Activated naive CD4-positive, alpha-beta T cell treated with anti-CD3 and anti-CD28 coated beads, Interleukin-2, amount 10 ng/mL, durations not matched to agents 7 days and 5 days (primary cell): Measurements from ENCODE around the gene ARMC7.
"Not testable (repeated sequence)": the region's sequence is repeated elsewhere in the genome, so short reads cannot be mapped to it uniquely, and the experiment has no call there.

ENCODE experiments used
- CTCF ChIA-PET: fragments of 350-600 bp; sonication (Branson Sonifier 250); formaldehyde crosslinking; loops from one replicate; lab custom pipeline; 2021; ENCODE audit warnings: antibody characterized with exemption; lab: Charles Lee
- DNase-seq: peaks from one replicate; pipeline ENCODE4 v3.0.0-alpha.2; 2020
- H3K27ac Mint-ChIP-seq: one replicate; pipeline ENCODE4 v1.8.0; 2021; ENCODE audit warnings: mild to moderate bottlenecking, moderate library complexity, mixed read lengths
- H3K27me3 Mint-ChIP-seq: one replicate; pipeline ENCODE4 v1.8.0; 2021; ENCODE audit warnings: mild to moderate bottlenecking, mixed read lengths
- H3K36me3 Mint-ChIP-seq: one replicate; pipeline ENCODE4 v1.8.0; 2021; ENCODE audit warnings: mixed read lengths
- H3K4me1 Mint-ChIP-seq: one replicate; pipeline ENCODE4 v1.8.0; 2021; ENCODE audit warnings: mixed read lengths
- H3K4me3 Mint-ChIP-seq: one replicate; pipeline ENCODE4 v1.8.0; 2021; ENCODE audit warnings: mild to moderate bottlenecking, moderate library complexity, mixed read lengths
- H3K9me3 Mint-ChIP-seq: one replicate; pipeline ENCODE4 v1.8.0; 2021; ENCODE audit warnings: mixed read lengths

ARMC7 gene

DNA sequence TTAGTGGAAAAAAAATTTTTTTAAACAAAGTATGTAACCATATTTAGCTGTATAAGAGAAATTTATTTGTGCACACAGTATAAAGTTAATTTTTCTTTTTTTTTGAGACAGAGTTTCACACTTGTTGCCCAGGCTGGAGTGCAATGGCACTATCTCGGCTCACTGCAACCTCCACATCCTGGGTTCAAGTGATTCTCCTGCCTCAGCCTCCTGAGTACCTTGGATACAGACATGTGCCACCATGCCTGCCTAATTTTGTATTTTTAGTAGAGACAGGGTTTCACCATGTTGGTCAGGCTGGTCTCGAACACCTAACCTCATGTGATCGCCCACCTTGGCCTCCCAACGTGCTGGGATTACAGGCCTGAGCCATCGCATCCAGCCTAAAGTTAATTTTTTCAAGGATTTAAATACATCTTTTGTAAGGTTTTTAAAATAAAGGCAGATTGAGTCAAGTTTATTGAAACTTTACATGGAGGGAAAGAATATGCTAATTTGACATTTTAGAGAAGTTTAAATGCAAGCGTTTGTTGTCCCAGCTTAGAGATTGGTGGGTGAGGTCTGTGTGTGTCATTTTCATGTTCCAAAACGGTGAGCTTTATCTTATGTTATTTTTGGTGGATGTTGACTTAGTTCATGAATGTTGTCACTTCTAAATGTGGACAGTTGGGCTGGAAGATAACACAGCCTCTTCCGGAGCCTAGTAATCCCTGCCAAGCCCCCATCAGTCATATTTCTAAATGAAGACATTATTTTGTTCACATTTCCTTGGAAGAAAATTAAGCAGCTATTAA lies 38.1 kb upstream of the ARMC7 start:
- H3K4me3 Mint-ChIP-seq, H3K27ac Mint-ChIP-seq, H3K36me3 Mint-ChIP-seq, H3K9me3 Mint-ChIP-seq, DNase-seq: not testable (repeated sequence)
- CTCF ChIA-PET: interaction anchor here (0.7 to 2.0 kb wide), 4 partner anchors 10 to 100 kb away, joined by 3 to 4 read pairs (median 3); no protein-coding TSS in a partner anchor
- H3K27me3 Mint-ChIP-seq: peaks cover 11% of the 10 kb centered on the region
- H3K4me1 Mint-ChIP-seq: peaks cover 23% of the 10 kb centered on the region

DNA sequence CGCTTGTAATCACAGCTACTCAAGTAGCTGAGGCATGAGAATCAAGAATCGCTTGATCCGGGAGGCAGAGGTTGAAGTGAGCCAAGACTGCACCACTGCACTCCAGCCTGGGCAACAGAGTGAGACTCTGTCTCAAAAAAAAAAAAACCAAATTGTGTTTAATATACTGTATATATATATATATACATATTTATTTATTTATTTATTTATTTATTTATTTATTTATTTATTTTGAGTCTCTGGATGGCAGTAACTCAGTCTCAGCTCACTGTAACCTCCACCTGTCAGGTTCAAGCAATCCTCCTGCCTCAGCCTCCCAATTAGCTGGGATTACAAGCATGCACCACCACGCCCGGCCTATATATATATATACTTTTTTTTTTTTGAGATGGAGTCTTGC lies 36.9 kb upstream of the ARMC7 start:
- CTCF ChIA-PET: interaction anchor here (1.4 kb wide), 1 partner anchor 111 kb away, joined by 5 read pairs; no protein-coding TSS in a partner anchor
- H3K27ac Mint-ChIP-seq, H3K9me3 Mint-ChIP-seq, DNase-seq, H3K36me3 Mint-ChIP-seq, H3K4me3 Mint-ChIP-seq: not testable (repeated sequence)
- Mint-ChIP-seq H3K27me3 (peaks cover 23% of the 10 kb centered on the region), H3K4me1 (peaks cover 23% of the 10 kb centered on the region)

- DNase-seq: no peak
- H3K27ac Mint-ChIP-seq: peak overlapping the region; percentile 60
- no peaks in the 10 kb centered on the region for H3K9me3 Mint-ChIP-seq
- H3K4me3 Mint-ChIP-seq: no peak overlapping the region
- peaks cover 28% of the 10 kb centered on the region for H3K27me3 Mint-ChIP-seq
- peaks cover 22% of the 10 kb centered on the region for H3K4me1 Mint-ChIP-seq
- CTCF ChIA-PET: interaction anchor here (0.8 to 1.4 kb wide), 3 partner anchors 31 to 128 kb away, joined by 3 to 5 read pairs (median 3); no protein-coding TSS in a partner anchor
- no peaks in the 10 kb centered on the region for H3K36me3 Mint-ChIP-seq
Observed at GRCh38 chr17:75073618-75074047, 36.1 kb upstream of the ARMC7 start.

GRCh38 chr17:75074532-75074931 lies 35.2 kb upstream of the ARMC7 start:
- CTCF ChIA-PET: interaction anchor here (0.8 to 1.2 kb wide), 2 partner anchors 30 to 109 kb away, joined by 3 read pairs; no protein-coding TSS in a partner anchor
- H3K36me3 Mint-ChIP-seq: no peaks in the 10 kb centered on the region
- no peak for DNase-seq
- peaks cover 25% of the 10 kb centered on the region for H3K4me1 Mint-ChIP-seq
- H3K4me3 Mint-ChIP-seq: no peak overlapping the region
- no peak overlapping the region for H3K27ac Mint-ChIP-seq
- peaks cover 35% of the 10 kb centered on the region for H3K27me3 Mint-ChIP-seq
- no peaks in the 10 kb centered on the region for H3K9me3 Mint-ChIP-seq

DNA sequence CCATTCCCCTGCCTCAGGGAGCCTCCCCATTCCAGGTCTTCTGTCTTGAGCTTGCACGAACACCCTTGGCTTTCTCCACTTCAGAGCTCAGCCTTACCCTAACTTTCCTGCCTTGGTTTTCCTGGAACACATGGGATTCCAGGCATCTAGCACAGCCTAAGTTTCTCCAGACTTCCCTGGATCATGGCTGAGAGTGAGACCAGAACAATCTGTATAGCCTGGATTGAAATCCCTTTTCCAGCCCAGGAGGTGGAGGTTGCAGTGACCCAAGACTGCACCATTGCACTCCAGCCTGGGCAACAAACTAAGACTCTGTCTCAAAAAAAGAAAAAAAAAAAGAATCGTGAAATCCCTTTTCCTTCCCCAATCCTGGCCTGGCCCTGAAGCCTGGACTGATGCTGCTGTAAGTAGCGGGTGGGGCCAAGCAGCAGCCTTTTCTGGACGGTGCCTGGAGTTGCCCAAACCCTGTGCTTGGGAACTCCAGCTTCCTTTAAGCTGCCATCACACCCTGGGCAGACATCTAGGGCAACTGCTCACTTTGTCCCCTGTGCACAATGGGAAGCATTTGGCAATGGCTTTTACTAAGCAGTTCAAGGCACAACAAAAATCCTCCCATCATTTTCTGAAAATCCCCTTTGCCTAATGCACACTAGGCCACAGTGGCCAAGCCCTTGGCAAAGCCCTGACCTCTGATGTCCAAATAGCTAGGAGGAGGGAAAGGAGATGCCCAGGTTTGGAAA lies 34.0 kb upstream of the ARMC7 start:
- CTCF ChIA-PET: interaction anchor here (0.6 to 1.3 kb wide), 4 partner anchors 35 to 333 kb away, joined by 3 read pairs; no protein-coding TSS in a partner anchor
- DNase-seq: no peak
- Mint-ChIP-seq H3K36me3 (no peaks in the 10 kb centered on the region), H3K9me3 (no peaks in the 10 kb centered on the region), H3K27ac (peak overlapping the region; percentile 69), H3K4me1 (peaks cover 26% of the 10 kb centered on the region), H3K27me3 (peaks cover 36% of the 10 kb centered on the region), H3K4me3 (no peak overlapping the region)

DNA sequence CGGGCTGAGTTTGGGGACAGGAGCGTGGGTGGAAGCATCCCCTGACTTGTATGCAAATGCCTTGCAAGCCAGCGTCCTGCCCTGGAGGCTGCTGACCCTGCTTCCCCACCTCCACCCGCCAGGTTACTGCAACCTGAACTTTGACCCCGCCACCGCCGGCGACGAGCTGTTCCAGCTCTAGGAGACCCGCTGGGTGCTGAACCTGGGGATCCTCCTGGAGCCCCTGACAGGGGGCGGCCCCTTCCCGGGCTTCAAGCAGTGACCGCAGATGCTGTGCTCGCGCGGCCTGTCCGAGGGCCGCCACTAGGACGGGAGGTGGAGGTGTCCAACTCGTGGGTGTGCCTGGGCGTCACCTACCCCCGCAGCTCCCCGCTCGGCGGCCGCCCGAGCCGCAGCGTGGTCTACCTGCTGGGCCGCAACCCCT lies 32.7 kb upstream of the ARMC7 start:
- Mint-ChIP-seq H3K27ac (peak overlapping the region; percentile 49), H3K4me1 (peaks cover 26% of the 10 kb centered on the region), H3K36me3 (no peaks in the 10 kb centered on the region), H3K27me3 (peaks cover 48% of the 10 kb centered on the region), H3K4me3 (peak overlapping the region; percentile 28), H3K9me3 (no peaks in the 10 kb centered on the region)
- no peak for DNase-seq
- CTCF ChIA-PET: interaction anchor here (0.7 to 1.3 kb wide), 3 partner anchors 16 to 46 kb away, joined by 3 to 4 read pairs (median 3); no protein-coding TSS in a partner anchor

- H3K4me1 Mint-ChIP-seq: peaks cover 26% of the 10 kb centered on the region
- no peaks in the 10 kb centered on the region for H3K9me3 Mint-ChIP-seq
- H3K27ac Mint-ChIP-seq: peak overlapping the region; percentile 49
- H3K27me3 Mint-ChIP-seq: peaks cover 54% of the 10 kb centered on the region
- peak overlapping the region; percentile 28 for H3K4me3 Mint-ChIP-seq
- no peaks in the 10 kb centered on the region for H3K36me3 Mint-ChIP-seq
- DNase-seq: peak; percentile 67
- CTCF ChIA-PET: interaction anchor here (0.9 to 1.1 kb wide), 2 partner anchors 17 to 119 kb away, joined by 3 to 4 read pairs; no protein-coding TSS in a partner anchor
Observed at GRCh38 chr17:75077496-75078283, 32.1 kb upstream of the ARMC7 start.

- H3K27ac Mint-ChIP-seq: no peak overlapping the region
- no peak for DNase-seq
- H3K4me1 Mint-ChIP-seq: peaks cover 26% of the 10 kb centered on the region
- CTCF ChIA-PET: interaction anchor here (0.9 kb wide), 1 partner anchor 120 kb away, joined by 3 read pairs; no protein-coding TSS in a partner anchor
- no peaks in the 10 kb centered on the region for H3K36me3 Mint-ChIP-seq
- H3K4me3 Mint-ChIP-seq: no peak overlapping the region
- H3K9me3 Mint-ChIP-seq: no peaks in the 10 kb centered on the region
- H3K27me3 Mint-ChIP-seq: peaks cover 56% of the 10 kb centered on the region
Observed at GRCh38 chr17:75078284-75079022, 31.3 kb upstream of the ARMC7 start.

GRCh38 chr17:75079023-75079373 lies 30.8 kb upstream of the ARMC7 start:
- Mint-ChIP-seq H3K4me3 (no peak overlapping the region), H3K9me3 (no peaks in the 10 kb centered on the region), H3K27ac (no peak overlapping the region), H3K4me1 (peaks cover 29% of the 10 kb centered on the region), H3K27me3 (peaks cover 54% of the 10 kb centered on the region), H3K36me3 (no peaks in the 10 kb centered on the region)
- DNase-seq: no peak
- CTCF ChIA-PET: interaction anchor here (0.9 kb wide), 1 partner anchor 121 kb away, joined by 3 read pairs; no protein-coding TSS in a partner anchor

GRCh38 chr17:75081611-75082540 lies 27.9 kb upstream of the ARMC7 start:
- no peak for DNase-seq
- Mint-ChIP-seq H3K27me3 (peaks cover 43% of the 10 kb centered on the region), H3K27ac (no peak overlapping the region), H3K36me3 (no peaks in the 10 kb centered on the region), H3K9me3 (no peaks in the 10 kb centered on the region), H3K4me3 (no peak overlapping the region), H3K4me1 (peaks cover 42% of the 10 kb centered on the region)
- CTCF ChIA-PET: interaction anchor here (0.6 to 2.0 kb wide), 3 partner anchors 12 to 439 kb away, joined by 3 to 5 read pairs (median 3); no protein-coding TSS in a partner anchor

GRCh38 chr17:75082683-75083082 lies 27.1 kb upstream of the ARMC7 start:
- no peaks in the 10 kb centered on the region for H3K9me3 Mint-ChIP-seq
- H3K27ac Mint-ChIP-seq: peak overlapping the region; percentile 22
- H3K4me1 Mint-ChIP-seq: peaks cover 42% of the 10 kb centered on the region
- peaks cover 35% of the 10 kb centered on the region for H3K27me3 Mint-ChIP-seq
- no peak for DNase-seq
- no peak overlapping the region for H3K4me3 Mint-ChIP-seq
- no peaks in the 10 kb centered on the region for H3K36me3 Mint-ChIP-seq
- CTCF ChIA-PET: interaction anchor here (1.6 to 2.0 kb wide), 2 partner anchors 13 to 31 kb away, joined by 3 to 5 read pairs; no protein-coding TSS in a partner anchor

DNA sequence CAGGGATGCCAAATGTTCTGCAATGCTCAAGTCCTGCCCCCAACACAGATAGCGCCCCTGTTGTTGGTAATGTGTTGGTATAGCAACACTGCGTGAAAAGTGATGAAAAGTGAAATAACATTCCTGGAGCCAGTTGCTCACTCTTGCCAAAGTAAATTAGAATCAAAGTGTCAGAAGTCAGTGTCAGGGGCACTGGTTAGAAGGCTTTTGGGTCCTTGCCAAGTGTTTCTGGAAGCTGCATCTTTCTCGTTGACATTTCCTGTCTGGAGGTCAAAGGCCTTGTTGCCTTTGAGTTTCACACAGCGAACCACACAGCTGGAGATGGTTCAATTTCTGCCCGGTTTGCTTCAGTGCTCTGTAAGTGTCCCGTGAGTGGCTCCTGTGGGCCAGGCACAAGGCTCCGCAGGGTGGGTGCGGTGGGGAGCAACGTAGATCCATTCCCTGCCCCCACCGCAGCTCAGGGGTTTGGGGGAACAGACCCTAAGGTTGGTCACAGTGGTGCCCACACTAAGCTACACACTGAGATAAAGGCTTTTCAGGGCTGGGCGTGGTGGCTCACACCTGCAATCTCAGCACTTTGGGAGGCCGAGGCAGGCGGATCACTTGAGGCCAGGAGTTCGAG lies 25.6 kb upstream of the ARMC7 start:
- Mint-ChIP-seq H3K9me3 (no peaks in the 10 kb centered on the region), H3K4me3 (no peak overlapping the region), H3K4me1 (peaks cover 41% of the 10 kb centered on the region), H3K27me3 (peaks cover 23% of the 10 kb centered on the region), H3K36me3 (no peaks in the 10 kb centered on the region), H3K27ac (no peak overlapping the region)
- peak; percentile 33 for DNase-seq
- CTCF ChIA-PET: interaction anchor here (1.0 to 1.7 kb wide), 3 partner anchors 12 to 28 kb away, joined by 3 to 7 read pairs (median 3); no protein-coding TSS in a partner anchor
